HepG2 (cell line): ENCODE data around the gene KATNB1. TPM values are rescaled to one million over a fixed set of nuclear protein-coding genes. Genes with fewer than 3 reads are reported as not detected.

Source experiments
- CREB1 ChIP-seq, 2 experiments: fragments of 450-650 bp in 1 of 2; IDR thresholded peaks; 2 replicates each; pipeline ENCODE4 v1.6.1; 2016 to 2017; ENCODE audit warnings: control low read depth in 1 of 2, mild to moderate bottlenecking in 1 of 2, missing compliant biosample characterization in 1 of 2, missing genetic modification characterization in 1 of 2
- FOXA3 ChIP-seq: IDR thresholded peaks from 2 replicates; pipeline ENCODE4 v1.6.1; 2016; ENCODE audit warnings: missing genetic modification reagents, missing compliant biosample characterization
- IRF2 ChIP-seq: IDR thresholded peaks from 2 replicates; pipeline ENCODE4 v1.6.1; 2018; ENCODE audit warnings: missing genetic modification reagents, missing compliant biosample characterization
- ISL2 ChIP-seq: sonication (generic); formaldehyde crosslinking; IDR thresholded peaks from 2 replicates; pipeline ENCODE4 v1.5.0; 2020; ENCODE audit warnings: missing genetic modification reagents
- MAFF ChIP-seq: IDR thresholded peaks from 2 replicates; pipeline ENCODE4 v1.6.1; 2011; ENCODE audit warnings: low read depth, low read length, improper control_type of control experiment
- NFKBIZ ChIP-seq: IDR thresholded peaks from 2 replicates; pipeline ENCODE4 v1.6.1; 2018; ENCODE audit warnings: missing genetic modification reagents, missing compliant biosample characterization
- NR2F1 ChIP-seq, 2 experiments: fragments of 450-650 bp in 1 of 2; formaldehyde crosslinking in 1 of 2; IDR thresholded peaks; 2 replicates each; pipeline versions ENCODE4 v1.5.0 to v1.6.1; 2016 to 2020; ENCODE audit warnings: mild to moderate bottlenecking in 1 of 2, missing compliant biosample characterization in 1 of 2, missing genetic modification reagents in 1 of 2, moderate library complexity in 1 of 2
- ONECUT2 ChIP-seq: sonication (generic); formaldehyde crosslinking; IDR thresholded peaks from 2 replicates; pipeline ENCODE4 v1.4.0; 2020; ENCODE audit warnings: missing genetic modification reagents
- SETDB1 ChIP-seq: sonication (generic); formaldehyde crosslinking; IDR thresholded peaks from 2 replicates; pipeline ENCODE4 v1.5.1; 2020; ENCODE audit warnings: missing genetic modification reagents, mild to moderate bottlenecking, borderline replicate concordance
- SNAPC2 ChIP-seq: sonication (generic); formaldehyde crosslinking; IDR thresholded peaks from 2 replicates; pipeline ENCODE4 v1.8.1; 2022; ENCODE audit warnings: mild to moderate bottlenecking, missing genetic modification reagents
- SRSF4 ChIP-seq: fragments of 200-400 bp; formaldehyde crosslinking; IDR thresholded peaks from one replicate; pipeline ENCODE4 v1.6.1; 2018; ENCODE audit warnings: mild to moderate bottlenecking, low read depth, low read length, moderate library complexity; ENCODE audit not compliant: poor library complexity, severe bottlenecking
- ZFY ChIP-seq: sonication (generic); formaldehyde crosslinking; IDR thresholded peaks from 2 replicates; pipeline ENCODE4 v1.4.0; 2020; ENCODE audit warnings: missing genetic modification reagents
- ZNF883 ChIP-seq: sonication (generic); formaldehyde crosslinking; IDR thresholded peaks from 2 replicates; pipeline ENCODE4 v1.5.1; 2020; ENCODE audit warnings: mild to moderate bottlenecking, missing genetic modification reagents; ENCODE audit errors: not compliant biosample characterization
- polyA plus RNA-seq, 8 experiments: library from polyadenylated mRNA; depleted of rRNA in 3 of 8; stranded (reverse) in 7 of 8; unstranded in 1 of 8; fragments of >200 nt; fragmentation: Illumina TruSeq in 4 of 8; extraction: Trizol in 4 of 8; gene quantifications; 2 replicates each; pipeline versions ENCODE4 v1.2.1 to v1.2.3, GENCODE V29; 2011 to 2016; ENCODE audit warnings: low read depth in 4 of 8, missing spikeins in 1 of 8, mixed read lengths in 1 of 8; ENCODE audit not compliant: insufficient read depth in 1 of 8
- total RNA-seq, 5 experiments: library from RNA; depleted of rRNA; stranded (reverse); fragments of >200 nt; fragmentation: Illumina TruSeq; extraction: Trizol; gene quantifications; 2 replicates each; pipeline ENCODE4 v1.2.3, GENCODE V29; 2016; ENCODE audit warnings: low read depth in 1 of 5
- TF ChIP-seq, protein P1 (sequence below): sonication (generic); formaldehyde crosslinking; IDR thresholded peaks from 2 replicates; pipeline ENCODE4 v1.5.0; 2020; ENCODE audit warnings: missing genetic modification reagents
- TF ChIP-seq, protein P2 (sequence below): sonication (generic); formaldehyde crosslinking; IDR thresholded peaks from 2 replicates; pipeline ENCODE4 v1.5.0; 2020; ENCODE audit warnings: mild to moderate bottlenecking, missing genetic modification reagents, moderate library complexity
- TF ChIP-seq, protein P3 (sequence below): sonication (generic); formaldehyde crosslinking; IDR thresholded peaks from 2 replicates; pipeline ENCODE4 v1.5.1; 2020; ENCODE audit warnings: missing genetic modification reagents, mild to moderate bottlenecking, borderline replicate concordance
- TF ChIP-seq, protein P4 (sequence below): sonication (generic); formaldehyde crosslinking; conservative IDR thresholded peaks from 2 replicates; pipeline ENCODE4 v1.4.0; 2020; ENCODE audit warnings: missing genetic modification reagents
- TF ChIP-seq, protein P5 (sequence below), 2 experiments: IDR thresholded peaks; 2 replicates each; pipeline ENCODE4 v1.6.1; 2011 to 2012; ENCODE audit warnings: low read length in 2 of 2, borderline replicate concordance in 1 of 2, low read depth in 1 of 2, mild to moderate bottlenecking in 1 of 2, moderate library complexity in 1 of 2
- TF ChIP-seq, protein P6 (sequence below): sonication (generic); formaldehyde crosslinking; IDR thresholded peaks from 2 replicates; pipeline ENCODE4 v1.5.0; 2020; ENCODE audit warnings: missing genetic modification reagents

KATNB1 gene
- total and polyA plus RNA-seq, 2 of the 13 experiments (the other 11 are each of a cell fraction or from before 2014, with no cell fraction given): 31.5 to 43.5 TPM

DNA sequence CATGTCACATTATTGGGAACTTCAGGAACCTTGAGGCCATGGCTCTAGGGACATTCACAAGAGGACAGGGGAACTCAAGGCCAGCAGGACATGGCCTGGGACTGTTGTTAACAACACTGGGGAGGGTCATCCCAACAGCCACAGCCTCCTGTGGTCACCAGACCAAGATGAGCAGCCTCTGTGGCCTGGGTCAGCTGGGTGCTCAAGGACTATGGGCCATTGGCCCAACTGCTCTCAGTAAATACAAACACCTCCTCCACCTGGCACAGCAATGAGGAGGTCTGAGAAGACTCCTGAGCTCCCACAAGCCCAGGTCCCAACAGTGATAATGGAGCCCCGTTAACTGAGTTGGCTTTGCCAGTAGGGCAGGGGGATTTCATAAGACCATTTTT lies 45.8 kb downstream of the KATNB1 start (continued):
- TF ChIP-seq SRSF4 (no peak), SNAPC2 (CRISPR knock-in tag) (no peak), FOXA3 (CRISPR knock-in tag) (no peak), SETDB1 (no peak), ZNF883 (CRISPR knock-in tag) (peak; percentile 38), ISL2 (CRISPR knock-in tag) (0 out of 2 replicates have a peak, but pooled peaks have one; percentile 3), NR2F1 (CRISPR knock-in tag; IDR thresholded peaks at IDR 0.05) (no peak), CREB1 (IDR thresholded peaks at IDR 0.05) (no peak), CREB1 (CRISPR knock-in tag; IDR thresholded peaks at IDR 0.05) (no peak), ZFY (CRISPR knock-in tag) (no peak), IRF2 (CRISPR knock-in tag) (no peak), ONECUT2 (CRISPR knock-in tag) (no peak), MAFF (no peak), NFKBIZ (no peak)
- TF ChIP-seq, protein P1, sequence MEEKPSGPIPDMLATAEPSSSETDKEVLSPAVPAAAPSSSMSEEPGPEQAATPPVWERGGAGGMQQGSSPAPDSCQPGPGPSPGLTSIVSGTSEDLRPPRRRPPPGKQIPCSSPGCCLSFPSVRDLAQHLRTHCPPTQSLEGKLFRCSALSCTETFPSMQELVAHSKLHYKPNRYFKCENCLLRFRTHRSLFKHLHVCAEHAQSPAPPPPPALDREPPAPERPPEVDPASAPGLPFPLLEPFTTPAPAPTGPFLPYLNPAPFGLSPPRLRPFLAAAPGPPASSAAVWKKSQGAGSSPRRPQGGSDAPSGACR (CRISPR knock-in tag): no peak; the same call in 1 of the 2 replicates
- TF ChIP-seq, protein P2, sequence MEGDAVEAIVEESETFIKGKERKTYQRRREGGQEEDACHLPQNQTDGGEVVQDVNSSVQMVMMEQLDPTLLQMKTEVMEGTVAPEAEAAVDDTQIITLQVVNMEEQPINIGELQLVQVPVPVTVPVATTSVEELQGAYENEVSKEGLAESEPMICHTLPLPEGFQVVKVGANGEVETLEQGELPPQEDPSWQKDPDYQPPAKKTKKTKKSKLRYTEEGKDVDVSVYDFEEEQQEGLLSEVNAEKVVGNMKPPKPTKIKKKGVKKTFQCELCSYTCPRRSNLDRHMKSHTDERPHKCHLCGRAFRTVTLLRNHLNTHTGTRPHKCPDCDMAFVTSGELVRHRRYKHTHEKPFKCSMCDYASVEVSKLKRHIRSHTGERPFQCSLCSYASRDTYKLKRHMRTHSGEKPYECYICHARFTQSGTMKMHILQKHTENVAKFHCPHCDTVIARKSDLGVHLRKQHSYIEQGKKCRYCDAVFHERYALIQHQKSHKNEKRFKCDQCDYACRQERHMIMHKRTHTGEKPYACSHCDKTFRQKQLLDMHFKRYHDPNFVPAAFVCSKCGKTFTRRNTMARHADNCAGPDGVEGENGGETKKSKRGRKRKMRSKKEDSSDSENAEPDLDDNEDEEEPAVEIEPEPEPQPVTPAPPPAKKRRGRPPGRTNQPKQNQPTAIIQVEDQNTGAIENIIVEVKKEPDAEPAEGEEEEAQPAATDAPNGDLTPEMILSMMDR (CRISPR knock-in tag): no peak
- TF ChIP-seq, protein P3, sequence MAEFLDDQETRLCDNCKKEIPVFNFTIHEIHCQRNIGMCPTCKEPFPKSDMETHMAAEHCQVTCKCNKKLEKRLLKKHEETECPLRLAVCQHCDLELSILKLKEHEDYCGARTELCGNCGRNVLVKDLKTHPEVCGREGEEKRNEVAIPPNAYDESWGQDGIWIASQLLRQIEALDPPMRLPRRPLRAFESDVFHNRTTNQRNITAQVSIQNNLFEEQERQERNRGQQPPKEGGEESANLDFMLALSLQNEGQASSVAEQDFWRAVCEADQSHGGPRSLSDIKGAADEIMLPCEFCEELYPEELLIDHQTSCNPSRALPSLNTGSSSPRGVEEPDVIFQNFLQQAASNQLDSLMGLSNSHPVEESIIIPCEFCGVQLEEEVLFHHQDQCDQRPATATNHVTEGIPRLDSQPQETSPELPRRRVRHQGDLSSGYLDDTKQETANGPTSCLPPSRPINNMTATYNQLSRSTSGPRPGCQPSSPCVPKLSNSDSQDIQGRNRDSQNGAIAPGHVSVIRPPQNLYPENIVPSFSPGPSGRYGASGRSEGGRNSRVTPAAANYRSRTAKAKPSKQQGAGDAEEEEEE: no peak
- TF ChIP-seq, protein P4, sequence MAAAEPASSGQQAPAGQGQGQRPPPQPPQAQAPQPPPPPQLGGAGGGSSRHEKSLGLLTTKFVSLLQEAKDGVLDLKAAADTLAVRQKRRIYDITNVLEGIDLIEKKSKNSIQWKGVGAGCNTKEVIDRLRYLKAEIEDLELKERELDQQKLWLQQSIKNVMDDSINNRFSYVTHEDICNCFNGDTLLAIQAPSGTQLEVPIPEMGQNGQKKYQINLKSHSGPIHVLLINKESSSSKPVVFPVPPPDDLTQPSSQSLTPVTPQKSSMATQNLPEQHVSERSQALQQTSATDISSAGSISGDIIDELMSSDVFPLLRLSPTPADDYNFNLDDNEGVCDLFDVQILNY (CRISPR knock-in tag): no peak
- TF ChIP-seq, protein P5, sequence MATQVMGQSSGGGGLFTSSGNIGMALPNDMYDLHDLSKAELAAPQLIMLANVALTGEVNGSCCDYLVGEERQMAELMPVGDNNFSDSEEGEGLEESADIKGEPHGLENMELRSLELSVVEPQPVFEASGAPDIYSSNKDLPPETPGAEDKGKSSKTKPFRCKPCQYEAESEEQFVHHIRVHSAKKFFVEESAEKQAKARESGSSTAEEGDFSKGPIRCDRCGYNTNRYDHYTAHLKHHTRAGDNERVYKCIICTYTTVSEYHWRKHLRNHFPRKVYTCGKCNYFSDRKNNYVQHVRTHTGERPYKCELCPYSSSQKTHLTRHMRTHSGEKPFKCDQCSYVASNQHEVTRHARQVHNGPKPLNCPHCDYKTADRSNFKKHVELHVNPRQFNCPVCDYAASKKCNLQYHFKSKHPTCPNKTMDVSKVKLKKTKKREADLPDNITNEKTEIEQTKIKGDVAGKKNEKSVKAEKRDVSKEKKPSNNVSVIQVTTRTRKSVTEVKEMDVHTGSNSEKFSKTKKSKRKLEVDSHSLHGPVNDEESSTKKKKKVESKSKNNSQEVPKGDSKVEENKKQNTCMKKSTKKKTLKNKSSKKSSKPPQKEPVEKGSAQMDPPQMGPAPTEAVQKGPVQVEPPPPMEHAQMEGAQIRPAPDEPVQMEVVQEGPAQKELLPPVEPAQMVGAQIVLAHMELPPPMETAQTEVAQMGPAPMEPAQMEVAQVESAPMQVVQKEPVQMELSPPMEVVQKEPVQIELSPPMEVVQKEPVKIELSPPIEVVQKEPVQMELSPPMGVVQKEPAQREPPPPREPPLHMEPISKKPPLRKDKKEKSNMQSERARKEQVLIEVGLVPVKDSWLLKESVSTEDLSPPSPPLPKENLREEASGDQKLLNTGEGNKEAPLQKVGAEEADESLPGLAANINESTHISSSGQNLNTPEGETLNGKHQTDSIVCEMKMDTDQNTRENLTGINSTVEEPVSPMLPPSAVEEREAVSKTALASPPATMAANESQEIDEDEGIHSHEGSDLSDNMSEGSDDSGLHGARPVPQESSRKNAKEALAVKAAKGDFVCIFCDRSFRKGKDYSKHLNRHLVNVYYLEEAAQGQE (IDR thresholded peaks at IDR 0.05; ENCODE audit: borderline replicate concordance in 1 of 2, low read depth in 1 of 2, low read length in 2 of 2): no peak
- TF ChIP-seq, protein P6, sequence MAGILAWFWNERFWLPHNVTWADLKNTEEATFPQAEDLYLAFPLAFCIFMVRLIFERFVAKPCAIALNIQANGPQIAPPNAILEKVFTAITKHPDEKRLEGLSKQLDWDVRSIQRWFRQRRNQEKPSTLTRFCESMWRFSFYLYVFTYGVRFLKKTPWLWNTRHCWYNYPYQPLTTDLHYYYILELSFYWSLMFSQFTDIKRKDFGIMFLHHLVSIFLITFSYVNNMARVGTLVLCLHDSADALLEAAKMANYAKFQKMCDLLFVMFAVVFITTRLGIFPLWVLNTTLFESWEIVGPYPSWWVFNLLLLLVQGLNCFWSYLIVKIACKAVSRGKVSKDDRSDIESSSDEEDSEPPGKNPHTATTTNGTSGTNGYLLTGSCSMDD: no peak
